ENCODE measurements around the gene FGF1.
A peak's percentile ranks its signal among the peaks of the same experiment; 100 is the strongest.

Gene FGF1

GRCh38 chr5:142641711-142642110 lies 44.2 kb downstream of the FGF1 start:
- DNase-seq = no peak

GRCh38 chr5:142640316-142641005 lies 45.4 kb downstream of the FGF1 start:
- DNase-seq = no peak

DNA sequence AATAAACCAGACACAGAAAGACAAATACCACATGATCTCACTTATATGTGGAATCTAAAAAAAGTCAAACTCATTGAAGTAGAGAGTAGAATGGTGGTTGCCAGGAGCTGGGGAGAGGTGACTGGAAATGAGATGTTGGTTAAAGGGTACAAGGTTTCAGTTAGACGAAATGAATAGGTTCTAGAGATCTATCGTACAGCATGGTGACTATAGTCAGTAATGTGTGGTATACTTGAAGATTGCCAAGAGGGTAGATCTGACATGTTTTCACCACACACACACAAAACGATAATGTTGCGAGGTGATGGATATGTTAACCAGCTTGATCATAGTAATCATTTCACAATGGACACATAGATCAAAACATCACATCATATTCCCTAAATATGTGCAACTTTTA lies 46.4 kb downstream of the FGF1 start:
- no peak for DNase-seq

- no peak for DNase-seq
Observed at GRCh38 chr5:142637871-142638270, 48.0 kb downstream of the FGF1 start.

DNA sequence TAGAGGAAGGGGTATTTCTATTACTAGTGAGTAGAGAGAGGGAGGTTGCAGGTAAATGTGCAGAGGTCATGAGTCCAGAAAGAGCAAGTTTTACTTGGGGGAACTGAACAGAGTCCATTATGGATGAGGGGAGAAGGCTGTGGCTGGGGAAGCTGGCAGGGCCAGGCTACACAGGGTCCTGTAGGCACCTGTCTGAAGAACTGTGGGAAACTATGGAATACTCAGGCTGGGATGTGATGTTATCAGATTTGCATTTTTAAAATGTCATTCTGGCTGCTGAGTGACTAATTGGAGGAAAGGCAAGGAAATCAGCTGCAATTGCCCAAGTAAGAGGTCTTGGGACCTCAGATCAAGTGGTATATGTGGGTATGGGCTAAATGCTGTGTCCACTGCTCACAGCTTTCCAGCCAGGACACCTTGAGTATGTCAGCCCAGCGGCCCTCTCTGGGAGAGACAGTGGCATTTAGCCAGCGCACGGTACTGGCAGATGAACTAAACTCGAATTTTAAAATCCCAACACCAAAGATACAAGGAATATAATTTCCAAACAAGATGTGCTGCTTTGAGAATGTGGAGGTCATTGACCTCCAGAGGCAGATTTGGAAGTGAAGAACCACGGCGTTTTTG lies 49.1 kb downstream of the FGF1 start:
- DNase-seq = no peak

DNA sequence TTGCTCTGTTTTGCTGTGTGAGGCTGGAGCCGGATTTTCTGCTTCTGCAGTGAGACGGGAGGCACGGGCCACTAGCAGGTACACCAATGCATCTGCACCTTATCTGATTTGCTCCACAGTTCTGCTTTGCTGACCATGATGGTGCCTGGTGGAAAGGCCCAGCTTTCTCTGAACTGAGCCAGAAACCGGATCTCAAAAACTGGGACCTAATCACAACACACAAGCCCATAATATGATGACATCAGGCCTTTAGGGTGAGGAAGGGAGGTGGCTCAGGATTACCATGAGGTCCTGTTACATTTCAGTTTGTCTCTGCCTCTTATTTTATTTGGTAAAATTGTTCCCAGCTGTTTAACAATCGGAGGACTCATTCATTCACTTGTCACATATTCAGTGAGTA lies 49.8 kb downstream of the FGF1 start:
- DNase-seq = no peak

DNA sequence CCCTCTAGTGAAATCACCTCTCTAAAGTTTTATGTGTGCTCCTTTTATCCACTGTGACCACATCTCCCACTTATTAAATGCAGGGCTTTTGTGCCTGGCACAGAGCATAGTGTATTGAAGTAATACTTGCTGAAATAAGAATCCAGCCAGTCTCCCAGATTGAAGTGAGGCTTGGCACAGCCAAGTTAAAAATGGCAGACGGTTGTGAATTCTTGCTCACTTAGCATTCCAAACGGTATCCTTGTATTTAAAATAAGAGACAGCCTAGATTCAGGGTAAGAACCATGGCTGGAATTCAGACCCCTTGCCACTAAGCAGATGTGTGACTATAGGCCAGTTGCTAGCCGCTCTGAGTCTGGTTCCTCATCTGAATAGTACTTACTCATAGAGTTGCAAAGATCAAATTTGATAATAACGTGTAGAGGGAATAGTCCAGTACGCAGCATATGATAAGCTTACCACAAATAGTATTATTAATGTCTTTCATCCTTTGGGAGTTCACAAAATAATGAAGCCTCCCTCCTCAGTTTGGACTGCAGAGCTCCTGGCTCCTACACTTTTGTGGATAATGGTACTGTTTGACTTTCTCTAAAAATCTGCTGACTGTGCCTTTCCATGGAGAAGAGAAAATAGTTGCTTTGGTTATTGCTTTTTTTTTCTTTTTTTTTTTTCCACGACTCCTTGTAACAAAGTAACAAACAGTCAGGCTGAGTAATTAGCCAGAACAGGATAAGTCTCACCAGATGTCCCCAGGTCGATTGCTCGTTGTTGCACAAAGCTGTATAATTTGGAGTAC lies 51.5 kb downstream of the FGF1 start:
- DNase-seq = no peak

GRCh38 chr5:142630927-142631539 lies 54.9 kb downstream of the FGF1 start:
- no peak for DNase-seq

DNA sequence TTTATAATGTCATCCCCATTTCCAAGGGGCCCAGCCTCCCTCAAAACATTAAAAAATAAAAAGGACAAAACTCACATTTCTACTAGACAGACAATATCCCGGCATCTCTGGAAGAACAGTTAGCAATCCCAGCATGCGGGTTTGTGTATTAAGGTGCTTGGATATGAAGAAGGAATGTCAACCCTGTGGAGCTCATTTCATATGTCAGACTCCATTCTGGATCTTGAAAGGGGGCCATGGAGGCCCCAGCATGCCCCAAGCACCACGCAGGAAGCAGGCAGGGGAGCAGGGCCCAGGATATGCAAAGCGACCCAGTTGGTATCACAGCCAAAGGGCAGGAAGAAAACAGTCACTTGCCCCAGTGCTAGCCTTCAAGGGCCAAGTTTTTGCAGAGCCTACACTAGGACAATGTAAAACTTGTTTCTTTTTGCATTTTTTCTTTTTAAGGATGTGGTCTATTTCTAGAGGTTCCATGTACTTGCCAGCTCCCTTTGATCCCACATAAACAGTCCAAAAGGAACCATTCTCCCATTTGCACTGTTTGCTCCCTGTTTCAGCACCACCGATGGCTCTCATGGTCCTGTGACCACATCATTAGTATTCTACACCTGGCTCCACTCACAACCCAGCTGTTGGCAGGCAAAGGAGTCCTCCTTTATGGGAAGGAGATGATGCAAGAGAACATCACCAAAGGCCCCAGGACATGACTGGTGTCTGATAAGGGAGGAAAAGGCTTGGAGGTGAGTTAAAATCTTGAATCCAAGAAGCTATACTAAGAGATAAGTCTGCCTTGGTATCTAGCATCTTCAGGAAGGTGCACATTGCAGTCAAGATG lies 58.3 kb downstream of the FGF1 start:
- DNase-seq = no peak

DNA sequence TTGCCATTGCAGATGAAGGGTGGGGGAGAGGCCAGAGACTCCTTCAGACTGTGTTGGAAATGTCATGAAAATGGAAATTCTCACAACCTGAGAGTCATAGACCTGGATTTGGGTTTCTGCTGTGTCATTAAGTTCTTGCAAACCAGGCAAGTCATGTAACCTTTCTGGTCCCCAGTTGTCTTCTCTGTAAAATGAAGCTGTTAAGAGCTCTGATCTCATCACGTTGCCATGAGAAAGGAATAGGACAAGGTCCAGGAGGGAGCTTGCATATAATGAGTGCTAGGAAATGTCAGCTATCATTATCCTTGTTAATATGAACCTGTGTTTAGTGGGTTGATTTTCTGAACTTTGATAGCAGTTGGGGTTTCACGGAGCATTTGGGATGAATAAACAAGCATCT lies 59.1 kb downstream of the FGF1 start:
- no peak for DNase-seq

GRCh38 chr5:142626099-142626498 lies 59.8 kb downstream of the FGF1 start:
- no peak for DNase-seq

- DNase-seq = no peak
Observed at GRCh38 chr5:142621227-142621626, 64.7 kb downstream of the FGF1 start.

- DNase-seq = no peak
Observed at GRCh38 chr5:142619815-142620214, 66.1 kb downstream of the FGF1 start.

- no peak for DNase-seq
Observed at GRCh38 chr5:142618130-142618523, 67.8 kb downstream of the FGF1 start.

DNA sequence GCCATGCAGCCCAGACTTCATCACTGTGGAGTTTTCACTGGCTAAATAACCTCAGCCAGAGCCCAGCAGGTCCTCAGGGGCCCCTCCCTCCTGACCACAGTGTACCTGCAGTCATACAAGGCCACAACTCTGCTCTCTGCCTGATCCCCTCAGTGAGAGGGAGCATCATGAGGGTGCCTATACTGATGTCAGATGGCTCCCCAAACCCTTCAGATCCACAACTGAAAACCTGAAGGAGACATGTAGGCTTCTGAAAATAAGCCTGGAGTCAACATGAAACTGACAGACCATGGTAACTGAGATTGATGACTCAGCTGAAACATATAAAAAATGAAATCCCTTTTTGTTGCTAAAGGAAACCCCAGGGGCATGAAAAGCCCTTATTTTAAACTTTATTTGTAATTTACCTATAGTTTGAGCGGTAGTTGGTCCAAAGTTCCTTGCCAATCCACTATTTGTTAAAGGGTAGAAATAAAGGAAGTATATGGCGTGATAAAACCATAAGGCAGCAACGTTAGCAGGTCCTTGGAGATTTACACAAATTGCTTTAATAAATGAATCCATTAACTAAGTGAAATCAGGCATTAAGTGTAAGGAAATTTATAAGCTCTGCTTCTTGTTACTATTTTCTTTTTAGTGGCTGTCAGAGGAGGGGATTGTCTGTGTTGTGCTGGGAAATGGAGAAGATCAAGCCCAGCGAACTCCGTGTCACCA lies 68.3 kb downstream of the FGF1 start:
- no peak for DNase-seq

GRCh38 chr5:142615948-142616347 lies 69.9 kb downstream of the FGF1 start:
- no peak for DNase-seq

- no peak for DNase-seq
Observed at GRCh38 chr5:142614054-142614453, 71.8 kb downstream of the FGF1 start.

DNA sequence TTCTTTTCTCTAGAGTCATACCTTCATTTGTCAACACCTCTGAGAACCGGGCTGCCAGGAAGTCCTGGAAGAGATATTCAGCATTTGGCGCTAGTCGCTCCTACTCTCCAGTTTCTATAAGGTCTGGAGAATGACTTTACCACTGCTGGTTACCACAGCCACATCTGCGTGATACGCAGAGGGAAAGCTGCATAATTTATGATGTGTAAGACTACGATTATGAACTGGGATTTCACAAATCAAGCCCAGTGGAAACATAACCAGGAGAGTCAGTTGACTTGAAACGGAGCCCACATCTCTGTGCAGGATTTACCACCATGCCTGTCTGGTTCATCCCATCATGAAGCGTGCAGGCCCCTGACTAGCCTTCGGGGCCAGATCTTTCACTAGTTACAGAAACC lies 72.6 kb downstream of the FGF1 start:
- no peak for DNase-seq

GRCh38 chr5:142612494-142613270 lies 73.2 kb downstream of the FGF1 start:
- no peak for DNase-seq

GRCh38 chr5:142611154-142611553 lies 74.7 kb downstream of the FGF1 start:
- DNase-seq = peak; percentile 55 to 57
